Neural cell (in vitro differentiated cells): Measurements from ENCODE around the gene NANOS3.

Source experiments
- EZH2 ChIP-seq: fragments of 200-600, 300-800 bp; shearing (Covaris generic), sonication (generic); IDR thresholded peaks from 2 replicates; pipeline ENCODE4 v1.6.1; 2014; ENCODE audit warnings: antibody characterized with exemption, low read length, borderline replicate concordance, mild to moderate bottlenecking; ENCODE audit not compliant: insufficient read depth, poor library complexity, severe bottlenecking
- MXI1 ChIP-seq: fragments of 450-650 bp; conservative IDR thresholded peaks from 2 replicates; pipeline ENCODE4 v1.6.1; 2014; ENCODE audit warnings: antibody characterized with exemption, mild to moderate bottlenecking; ENCODE audit not compliant: poor library complexity, severe bottlenecking
- TF ChIP-seq, protein P1 (sequence below): fragments of 450-650 bp; IDR thresholded peaks from 2 replicates; pipeline ENCODE4 v1.5.1; 2014; ENCODE audit warnings: antibody characterized with exemption, mild to moderate bottlenecking, moderate library complexity; ENCODE audit not compliant: poor library complexity, severe bottlenecking

DNA sequence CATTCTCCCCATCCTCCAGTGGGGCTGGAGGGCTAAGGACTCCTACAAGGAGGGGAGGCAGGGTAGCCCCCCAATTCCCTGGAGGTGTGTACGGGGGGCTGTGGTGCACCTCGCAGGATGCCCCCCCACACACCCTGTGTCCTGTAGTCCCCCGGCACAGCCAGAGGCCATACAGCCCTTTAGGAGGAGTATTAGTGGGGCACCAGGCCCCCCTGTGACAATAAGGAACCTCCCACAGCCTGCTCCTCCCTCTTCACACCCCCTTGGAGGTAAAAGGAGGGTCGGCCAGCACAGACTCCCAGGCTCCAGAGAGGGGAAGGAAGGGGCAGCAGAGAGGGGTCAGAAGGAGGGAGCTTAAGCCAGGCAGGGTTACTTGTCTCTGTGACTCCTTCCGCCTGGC, at the start of gene NANOS3:
- TF ChIP-seq, protein P1, sequence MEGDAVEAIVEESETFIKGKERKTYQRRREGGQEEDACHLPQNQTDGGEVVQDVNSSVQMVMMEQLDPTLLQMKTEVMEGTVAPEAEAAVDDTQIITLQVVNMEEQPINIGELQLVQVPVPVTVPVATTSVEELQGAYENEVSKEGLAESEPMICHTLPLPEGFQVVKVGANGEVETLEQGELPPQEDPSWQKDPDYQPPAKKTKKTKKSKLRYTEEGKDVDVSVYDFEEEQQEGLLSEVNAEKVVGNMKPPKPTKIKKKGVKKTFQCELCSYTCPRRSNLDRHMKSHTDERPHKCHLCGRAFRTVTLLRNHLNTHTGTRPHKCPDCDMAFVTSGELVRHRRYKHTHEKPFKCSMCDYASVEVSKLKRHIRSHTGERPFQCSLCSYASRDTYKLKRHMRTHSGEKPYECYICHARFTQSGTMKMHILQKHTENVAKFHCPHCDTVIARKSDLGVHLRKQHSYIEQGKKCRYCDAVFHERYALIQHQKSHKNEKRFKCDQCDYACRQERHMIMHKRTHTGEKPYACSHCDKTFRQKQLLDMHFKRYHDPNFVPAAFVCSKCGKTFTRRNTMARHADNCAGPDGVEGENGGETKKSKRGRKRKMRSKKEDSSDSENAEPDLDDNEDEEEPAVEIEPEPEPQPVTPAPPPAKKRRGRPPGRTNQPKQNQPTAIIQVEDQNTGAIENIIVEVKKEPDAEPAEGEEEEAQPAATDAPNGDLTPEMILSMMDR: no peak
- TF ChIP-seq EZH2 (no peak), MXI1 (no peak)
